OCI-LY7 (cell line): Measurements from ENCODE around the gene RNU7-1.

Source experiments
- EZH2phosphoT487 ChIP-seq: fragments of 200-600 bp; sonication (generic); IDR thresholded peaks from 2 replicates; pipeline ENCODE4 v1.6.1; 2018; ENCODE audit warnings: low read depth, borderline replicate concordance, mild to moderate bottlenecking, mixed run types, antibody characterized with exemption, low read length, moderate library complexity, mixed read lengths
- TF ChIP-seq, protein P1 (sequence below): fragments of 200-600 bp; sonication (generic); conservative IDR thresholded peaks from 2 replicates; pipeline ENCODE4 v1.5.1; 2014; ENCODE audit warnings: mild to moderate bottlenecking, antibody characterized with exemption, low read length, moderate library complexity, mixed read lengths

DNA sequence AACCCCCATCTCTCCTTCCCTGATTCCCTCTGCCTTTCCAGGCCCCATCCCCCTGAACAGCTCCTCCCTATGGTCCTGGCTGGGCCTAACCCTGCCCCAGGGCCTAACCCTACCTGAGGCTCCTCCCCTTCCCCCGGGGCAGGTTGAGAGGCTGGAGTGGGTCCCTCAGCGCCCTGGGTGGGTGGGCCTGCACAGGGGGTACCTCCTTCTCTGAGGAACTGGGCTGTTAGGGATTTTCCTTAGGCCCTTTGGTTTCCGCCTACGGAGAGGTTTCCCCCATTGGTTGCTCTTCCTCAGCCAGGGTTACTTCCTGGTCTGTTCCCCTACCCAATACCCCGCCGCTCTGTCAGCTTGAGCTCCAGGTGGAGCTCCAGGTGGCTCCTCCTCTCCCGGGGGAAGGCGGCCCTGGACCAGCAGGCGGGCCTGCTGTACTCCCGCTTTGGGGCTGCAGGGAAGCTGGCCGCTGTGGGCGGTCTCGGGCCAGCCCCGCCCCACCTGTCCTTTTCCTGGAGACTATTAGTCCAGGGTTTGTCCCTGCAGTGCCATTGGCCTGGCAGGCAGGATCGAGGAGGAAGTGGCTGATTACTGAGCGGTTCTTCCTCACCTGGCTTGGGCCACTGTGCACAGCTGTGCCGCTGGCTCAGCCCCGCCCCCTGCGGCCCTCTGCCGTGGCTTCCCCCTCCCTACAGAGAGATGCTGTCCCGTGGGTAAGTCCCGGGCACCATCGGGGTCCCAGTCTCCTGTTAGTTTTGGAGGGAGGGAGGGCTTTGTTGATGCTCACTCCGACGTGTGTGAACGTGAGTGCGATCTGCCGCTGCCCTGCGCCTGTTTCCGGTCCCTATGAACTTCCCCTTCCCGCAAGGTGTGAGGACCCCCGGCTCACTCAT is 2.7 kb downstream of the RNU7-1 start:
- TF ChIP-seq, protein P1, sequence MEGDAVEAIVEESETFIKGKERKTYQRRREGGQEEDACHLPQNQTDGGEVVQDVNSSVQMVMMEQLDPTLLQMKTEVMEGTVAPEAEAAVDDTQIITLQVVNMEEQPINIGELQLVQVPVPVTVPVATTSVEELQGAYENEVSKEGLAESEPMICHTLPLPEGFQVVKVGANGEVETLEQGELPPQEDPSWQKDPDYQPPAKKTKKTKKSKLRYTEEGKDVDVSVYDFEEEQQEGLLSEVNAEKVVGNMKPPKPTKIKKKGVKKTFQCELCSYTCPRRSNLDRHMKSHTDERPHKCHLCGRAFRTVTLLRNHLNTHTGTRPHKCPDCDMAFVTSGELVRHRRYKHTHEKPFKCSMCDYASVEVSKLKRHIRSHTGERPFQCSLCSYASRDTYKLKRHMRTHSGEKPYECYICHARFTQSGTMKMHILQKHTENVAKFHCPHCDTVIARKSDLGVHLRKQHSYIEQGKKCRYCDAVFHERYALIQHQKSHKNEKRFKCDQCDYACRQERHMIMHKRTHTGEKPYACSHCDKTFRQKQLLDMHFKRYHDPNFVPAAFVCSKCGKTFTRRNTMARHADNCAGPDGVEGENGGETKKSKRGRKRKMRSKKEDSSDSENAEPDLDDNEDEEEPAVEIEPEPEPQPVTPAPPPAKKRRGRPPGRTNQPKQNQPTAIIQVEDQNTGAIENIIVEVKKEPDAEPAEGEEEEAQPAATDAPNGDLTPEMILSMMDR = no peak
- TF ChIP-seq EZH2phosphoT487 = no peak
